ENCODE measurements around the gene OGFR. TPM values are rescaled to one million over a fixed set of nuclear protein-coding genes. Genes with fewer than 3 reads are reported as not detected.
A peak's percentile ranks its signal among the peaks of the same experiment; 100 is the strongest.

The OGFR gene
- total and polyA plus RNA-seq, 2 experiments from 2014 or later: 9.9 to 52.2 TPM

DNA sequence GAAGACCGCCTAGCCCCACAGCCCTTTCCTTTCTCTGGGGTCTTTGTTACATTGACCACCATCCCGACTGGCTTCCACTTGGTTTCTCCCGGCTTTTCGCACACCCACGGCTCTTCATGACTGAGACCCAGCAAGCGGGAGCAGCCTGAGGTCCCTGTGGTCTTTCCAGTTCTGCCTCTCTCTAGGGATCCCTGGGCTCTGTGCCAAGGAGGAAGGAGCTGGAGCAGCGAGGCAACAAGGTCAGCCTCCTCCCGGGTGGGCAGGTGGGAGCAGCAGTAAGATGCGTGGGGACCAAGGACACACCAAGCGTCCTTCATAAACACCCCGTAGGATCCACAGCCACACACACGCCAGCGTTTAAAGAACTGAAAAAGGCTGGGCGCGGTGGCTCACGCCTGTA lies 37.9 kb upstream of the OGFR start:
- H3K9me2 ChIP-seq (ENCODE audit: insufficient read depth): no peaks in the 10 kb centered on the region
- WGBS, 2 experiments (ENCODE audit: low coverage in 1 of 2, low lambda C conversion rate in 2 of 2, missing lambda C conversion rate in 2 of 2): 71 to 73% methylated on average over 16 of the region's 16 CpGs
- in situ Hi-C loops (cut with MboI): no loop called here

DNA sequence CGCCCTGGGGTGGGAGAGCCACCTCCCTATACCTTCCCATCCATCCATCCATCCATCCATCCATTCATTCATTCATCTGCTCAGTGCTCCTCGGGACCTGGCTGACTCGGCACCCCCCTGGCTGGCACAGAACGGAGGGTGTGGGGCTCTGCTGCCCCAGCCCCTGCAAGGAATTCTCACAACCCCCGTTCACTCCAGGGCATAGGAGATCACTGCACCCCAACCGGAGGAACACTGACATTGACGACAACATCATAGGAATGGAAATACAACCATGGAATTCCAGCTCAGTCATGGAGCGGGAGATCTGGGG lies 36.4 kb upstream of the OGFR start:
- H3K9me3 ChIP-seq (ENCODE audit: low read depth): no peaks in the 10 kb centered on the region
- no peaks in the 10 kb centered on the region for H3K9me2 ChIP-seq (ENCODE audit: insufficient read depth)
- H3K27me3 ChIP-seq (replicated peaks; ENCODE audit: insufficient read depth): peaks cover 27% of the 10 kb centered on the region
- H3K4me2 ChIP-seq (ENCODE audit: unreplicated experiment): no peak overlapping the region
- 60 to 65% methylated on average over 8 of the region's 8 CpGs for WGBS, 2 experiments (ENCODE audit: low coverage in 1 of 2, low lambda C conversion rate in 2 of 2, missing lambda C conversion rate in 2 of 2)
- H3K27ac ChIP-seq: no peak overlapping the region
- peaks cover 1% of the 10 kb centered on the region; the same call in 1 of the 2 replicates for H3K4me1 ChIP-seq (ENCODE audit: insufficient read depth)
- no peaks in the 10 kb centered on the region for H4K20me1 ChIP-seq (ENCODE audit: insufficient read depth)
- no peak overlapping the region for H3K9ac ChIP-seq
- no peaks in the 10 kb centered on the region for H3K36me3 ChIP-seq (ENCODE audit: low read depth)
- no peak overlapping the region for H3K4me3 ChIP-seq
- in situ Hi-C loops (cut with MboI): no loop called here
- H3F3A ChIP-seq (ENCODE audit: insufficient read depth): no peaks in the 10 kb centered on the region
- no peak for DNase-seq
- TF ChIP-seq EZH2 (IDR thresholded peaks at IDR 0.05; ENCODE audit: insufficient read depth, poor library complexity, severe bottlenecking): no peak
- TF ChIP-seq EZH2phosphoT487 (IDR thresholded peaks at IDR 0.05; ENCODE audit: insufficient read depth, low read depth): no peak
- no peak overlapping the region for H2AFZ ChIP-seq
- H3K79me2 ChIP-seq (ENCODE audit: insufficient read depth): no peaks in the 10 kb centered on the region

More for the DNA sequence above, 37.9 kb upstream of the OGFR start:
- Histone ChIP-seq H4K20me1 (ENCODE audit: insufficient read depth) (no peaks in the 10 kb centered on the region), H3K27me3 (replicated peaks; ENCODE audit: insufficient read depth) (peaks cover 27% of the 10 kb centered on the region), H3K4me1 (ENCODE audit: insufficient read depth) (no peaks in the 10 kb centered on the region), H3F3A (ENCODE audit: insufficient read depth) (no peaks in the 10 kb centered on the region), H2AFZ (no peak overlapping the region), H3K4me3 (no peak overlapping the region), H3K36me3 (ENCODE audit: low read depth) (no peaks in the 10 kb centered on the region), H3K9ac (no peak overlapping the region), H3K27ac (no peak overlapping the region), H3K79me2 (ENCODE audit: insufficient read depth) (no peaks in the 10 kb centered on the region), H3K9me3 (ENCODE audit: low read depth) (no peaks in the 10 kb centered on the region), H3K4me2 (ENCODE audit: unreplicated experiment) (no peak overlapping the region)
- DNase-seq: no peak
- TF ChIP-seq EZH2phosphoT487 (IDR thresholded peaks at IDR 0.05; ENCODE audit: insufficient read depth, low read depth) (no peak), EZH2 (IDR thresholded peaks at IDR 0.05; ENCODE audit: insufficient read depth, poor library complexity, severe bottlenecking) (no peak)

DNA sequence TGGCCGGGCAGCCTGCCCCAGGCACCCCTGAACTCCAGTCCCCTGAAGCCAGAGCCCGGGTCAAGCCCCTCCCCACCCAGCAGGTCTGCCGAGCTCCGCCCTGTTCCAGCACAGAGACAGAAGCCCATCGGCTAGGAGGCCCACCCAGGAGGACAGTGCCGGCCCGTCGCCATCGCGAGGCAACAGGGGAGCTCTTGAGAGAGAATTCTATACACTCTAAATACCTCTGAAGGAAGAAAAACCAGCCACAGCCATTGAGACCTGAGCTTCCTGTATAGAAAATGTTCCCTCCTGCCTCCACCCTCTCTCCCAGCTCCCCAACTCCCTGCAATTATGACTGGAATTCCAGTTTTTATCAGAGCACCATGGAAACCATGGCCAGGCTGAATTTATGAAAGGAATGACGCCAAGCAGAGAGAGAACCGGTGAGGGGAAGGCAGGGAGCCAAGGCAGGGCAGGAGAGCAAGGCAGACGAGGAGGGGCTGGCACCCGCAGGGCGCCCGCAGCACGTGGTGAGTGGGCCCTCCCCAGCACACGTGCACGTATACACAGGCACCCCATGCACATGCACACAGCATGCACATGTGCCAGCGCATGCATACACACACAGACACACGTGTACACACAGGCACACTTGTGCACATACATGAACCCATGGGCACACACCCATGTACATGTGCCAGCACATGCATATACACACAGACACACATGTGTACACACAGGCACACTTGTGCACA lies 35.9 kb upstream of the OGFR start:
- Histone ChIP-seq H3K4me1 (ENCODE audit: insufficient read depth) (peaks cover 6% of the 10 kb centered on the region), H3K9me2 (ENCODE audit: insufficient read depth) (no peaks in the 10 kb centered on the region), H4K20me1 (ENCODE audit: insufficient read depth) (no peaks in the 10 kb centered on the region), H3K27me3 (replicated peaks; ENCODE audit: insufficient read depth) (peaks cover 27% of the 10 kb centered on the region), H3K36me3 (ENCODE audit: low read depth) (no peaks in the 10 kb centered on the region), H3K9me3 (ENCODE audit: low read depth) (no peaks in the 10 kb centered on the region), H3K79me2 (ENCODE audit: insufficient read depth) (no peaks in the 10 kb centered on the region), H3K27ac (no peak overlapping the region), H3F3A (ENCODE audit: insufficient read depth) (no peaks in the 10 kb centered on the region), H3K4me3 (no peak overlapping the region), H3K9ac (no peak overlapping the region), H2AFZ (no peak overlapping the region), H3K4me2 (ENCODE audit: unreplicated experiment) (no peak overlapping the region)
- 22 to 30% methylated on average over 19 to 21 of the region's 21 CpGs for WGBS, 2 experiments (ENCODE audit: low coverage in 1 of 2, low lambda C conversion rate in 2 of 2, missing lambda C conversion rate in 2 of 2)
- DNase-seq: peak; percentile 40
- TF ChIP-seq EZH2 (IDR thresholded peaks at IDR 0.05; ENCODE audit: insufficient read depth, poor library complexity, severe bottlenecking): no peak
- TF ChIP-seq EZH2phosphoT487 (IDR thresholded peaks at IDR 0.05; ENCODE audit: insufficient read depth, low read depth): no peak
- in situ Hi-C loops (cut with MboI): no loop called here

DNA sequence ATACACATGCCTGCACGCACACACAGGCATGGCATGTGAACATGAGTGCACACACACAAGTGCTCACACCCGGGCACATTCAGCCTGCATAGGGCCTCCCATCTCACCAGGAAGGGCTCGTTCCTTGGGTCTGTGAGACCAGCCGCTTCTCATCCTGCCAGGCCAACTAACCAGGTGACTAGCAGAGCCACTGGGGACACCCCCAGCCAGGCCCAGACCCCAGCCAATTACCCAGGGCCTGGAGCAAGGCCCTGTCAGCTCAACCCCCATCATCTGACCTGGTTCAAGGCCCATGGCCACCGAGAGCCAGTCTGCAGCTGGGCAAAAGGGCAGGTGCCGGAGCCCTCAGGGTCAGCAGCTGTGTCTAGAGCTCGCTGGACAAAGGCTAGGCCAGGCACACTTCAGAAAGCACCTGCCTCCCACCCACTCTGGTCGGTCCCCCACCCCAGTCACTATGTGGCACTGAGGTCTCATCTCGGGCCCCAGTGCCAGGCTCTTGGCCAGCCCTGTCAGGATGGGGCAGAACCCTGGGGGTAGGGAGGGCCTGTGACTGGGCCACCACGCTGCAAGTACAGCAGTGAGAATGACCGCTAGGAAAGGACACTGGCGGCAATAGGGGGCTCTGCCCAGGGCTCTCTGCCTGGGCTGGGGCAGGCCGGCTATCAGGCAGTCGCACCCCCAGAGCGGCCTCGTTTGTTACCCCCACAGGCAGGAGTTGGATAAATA lies 35.1 kb upstream of the OGFR start:
- WGBS, 2 experiments (ENCODE audit: low coverage in 1 of 2, low lambda C conversion rate in 2 of 2, missing lambda C conversion rate in 2 of 2): 85 to 86% methylated on average over 12 to 16 of the region's 16 CpGs
- TF ChIP-seq EZH2 (IDR thresholded peaks at IDR 0.05; ENCODE audit: insufficient read depth, poor library complexity, severe bottlenecking): no peak
- TF ChIP-seq EZH2phosphoT487 (IDR thresholded peaks at IDR 0.05; ENCODE audit: insufficient read depth, low read depth): no peak

More for the DNA sequence above, 35.1 kb upstream of the OGFR start:
- Histone ChIP-seq H3K4me2 (ENCODE audit: unreplicated experiment) (no peak overlapping the region), H3K9me2 (ENCODE audit: insufficient read depth) (no peaks in the 10 kb centered on the region), H4K20me1 (ENCODE audit: insufficient read depth) (no peaks in the 10 kb centered on the region), H3K79me2 (ENCODE audit: insufficient read depth) (no peaks in the 10 kb centered on the region), H3K36me3 (ENCODE audit: low read depth) (no peaks in the 10 kb centered on the region), H3K4me3 (no peak overlapping the region), H3K27ac (no peak overlapping the region), H3K9ac (no peak overlapping the region), H3K27me3 (replicated peaks; ENCODE audit: insufficient read depth) (peaks cover 27% of the 10 kb centered on the region), H2AFZ (no peak overlapping the region), H3F3A (ENCODE audit: insufficient read depth) (no peaks in the 10 kb centered on the region), H3K4me1 (ENCODE audit: insufficient read depth) (peaks cover 6% of the 10 kb centered on the region), H3K9me3 (ENCODE audit: low read depth) (no peaks in the 10 kb centered on the region)
- in situ Hi-C loops (cut with MboI): no loop called here
- DNase-seq: no peak
